GM19025 (cell line): ENCODE measurements around the gene PDE3B.
"Not testable (repeated sequence)": the region's sequence is repeated elsewhere in the genome, so short reads cannot be mapped to it uniquely, and the experiment has no call there.

Experiments
- ATAC-seq: cut with Tn5 transposase; IDR thresholded peaks from one replicate; pipeline ENCODE4 v1.9.1; 2021; ENCODE audit warnings: mild to moderate bottlenecking, low read depth, moderate library complexity; ENCODE audit not compliant: unreplicated experiment

Gene PDE3B

DNA sequence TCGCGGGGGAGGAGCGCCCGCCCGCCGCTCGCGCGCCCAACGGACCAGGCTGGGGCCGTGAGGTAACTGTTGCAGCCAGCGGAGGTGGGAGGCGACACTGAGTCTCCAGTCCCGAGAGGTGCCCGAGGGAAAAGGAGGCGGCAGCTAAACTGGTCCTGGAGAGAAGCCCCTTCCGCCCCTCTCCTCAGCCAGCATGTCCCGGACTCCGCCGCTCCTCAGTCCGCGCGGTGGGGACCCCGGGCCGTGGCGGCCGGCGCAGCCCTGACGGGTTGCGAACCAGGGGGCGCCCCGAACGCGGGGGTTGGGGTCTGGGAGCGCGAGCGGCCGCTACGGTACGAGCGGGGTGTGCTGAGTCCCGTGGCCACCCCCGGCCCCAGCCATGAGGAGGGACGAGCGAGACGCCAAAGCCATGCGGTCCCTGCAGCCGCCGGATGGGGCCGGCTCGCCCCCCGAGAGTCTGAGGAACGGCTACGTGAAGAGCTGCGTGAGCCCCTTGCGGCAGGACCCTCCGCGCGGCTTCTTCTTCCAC lies at the start of gene PDE3B:
PDE3B (plus strand) TSS at position 108 of the 529 bp plus-strand sequence; CDS start at position 380, 272 bp downstream.
- peak; percentile 42 for ATAC-seq

GRCh38 chr11:14595261-14595660 lies 48.3 kb upstream of the PDE3B start:
- ATAC-seq = not testable (repeated sequence)

- ATAC-seq = no peak
These were observed 35.9 kb upstream of the PDE3B start for GRCh38 chr11:14607713-14608112.

- no peak for ATAC-seq
These were observed 33.7 kb upstream of the PDE3B start for GRCh38 chr11:14609902-14610301.

DNA sequence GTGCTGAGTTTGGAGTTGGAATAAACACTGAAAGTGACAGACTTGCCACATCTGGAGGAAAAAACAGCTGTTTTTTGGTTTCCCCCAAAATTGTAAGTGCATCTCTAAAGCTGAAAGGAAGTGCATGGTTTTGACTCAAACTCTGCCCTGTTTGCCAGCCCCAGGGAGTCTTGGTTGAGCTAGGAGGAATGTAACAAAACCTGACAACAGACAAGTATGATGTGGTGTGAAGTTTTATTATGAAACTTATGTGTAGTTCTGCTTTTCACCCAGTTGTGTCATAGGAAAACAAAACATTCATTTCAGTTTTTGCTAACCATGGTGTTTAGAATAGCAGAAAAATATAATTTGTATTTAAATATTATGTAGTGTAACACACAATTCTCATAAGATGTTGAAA lies 31.7 kb upstream of the PDE3B start:
- no peak for ATAC-seq

- ATAC-seq = no peak
These were observed 30.9 kb upstream of the PDE3B start for GRCh38 chr11:14612694-14613093.

- ATAC-seq = no peak
These were observed 29.4 kb upstream of the PDE3B start for GRCh38 chr11:14614091-14614622.

GRCh38 chr11:14617241-14618027 lies 26.2 kb upstream of the PDE3B start:
- no peak for ATAC-seq

DNA sequence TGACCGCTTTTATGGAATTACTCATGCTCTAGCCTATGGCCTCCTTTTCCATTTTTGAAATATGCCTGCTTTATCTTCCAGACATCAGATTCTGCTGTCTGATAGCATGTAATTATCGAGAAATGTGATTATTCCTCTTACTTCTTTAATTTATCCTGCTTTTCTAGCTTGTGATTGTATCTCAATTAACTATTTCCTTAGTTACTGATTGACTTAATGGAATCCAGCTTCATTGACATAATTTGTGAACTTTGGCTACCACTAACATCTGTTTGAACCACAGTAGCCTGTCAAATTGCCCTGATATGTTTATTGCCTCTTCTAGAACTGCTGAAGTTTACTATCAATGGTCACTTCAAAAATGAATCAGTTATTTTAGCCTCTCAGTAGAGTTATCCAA lies 25.5 kb upstream of the PDE3B start:
- ATAC-seq = no peak

- no peak for ATAC-seq
These were observed 23.7 kb upstream of the PDE3B start for GRCh38 chr11:14619603-14620531.

GRCh38 chr11:14622223-14622954 lies 21.2 kb upstream of the PDE3B start:
- no peak for ATAC-seq

DNA sequence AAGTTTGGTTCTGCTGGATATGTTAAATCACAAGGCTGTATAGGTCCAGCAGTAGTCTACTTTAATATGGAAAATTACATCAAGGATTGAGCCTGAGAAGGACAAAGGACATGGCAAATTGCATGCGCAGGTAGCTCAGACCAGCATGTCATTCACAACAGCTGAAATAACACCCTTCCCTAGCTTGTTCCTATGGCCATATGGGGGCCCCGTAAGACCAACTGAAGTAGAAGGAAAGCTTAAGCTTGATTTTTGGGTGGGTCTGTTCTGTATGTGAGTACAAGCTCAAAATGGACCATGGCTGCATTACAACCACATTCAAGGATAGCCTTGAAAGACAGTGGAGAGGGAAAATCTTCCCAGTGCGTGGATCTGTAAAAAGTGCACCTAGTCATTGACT lies 20.6 kb upstream of the PDE3B start:
- ATAC-seq = no peak

DNA sequence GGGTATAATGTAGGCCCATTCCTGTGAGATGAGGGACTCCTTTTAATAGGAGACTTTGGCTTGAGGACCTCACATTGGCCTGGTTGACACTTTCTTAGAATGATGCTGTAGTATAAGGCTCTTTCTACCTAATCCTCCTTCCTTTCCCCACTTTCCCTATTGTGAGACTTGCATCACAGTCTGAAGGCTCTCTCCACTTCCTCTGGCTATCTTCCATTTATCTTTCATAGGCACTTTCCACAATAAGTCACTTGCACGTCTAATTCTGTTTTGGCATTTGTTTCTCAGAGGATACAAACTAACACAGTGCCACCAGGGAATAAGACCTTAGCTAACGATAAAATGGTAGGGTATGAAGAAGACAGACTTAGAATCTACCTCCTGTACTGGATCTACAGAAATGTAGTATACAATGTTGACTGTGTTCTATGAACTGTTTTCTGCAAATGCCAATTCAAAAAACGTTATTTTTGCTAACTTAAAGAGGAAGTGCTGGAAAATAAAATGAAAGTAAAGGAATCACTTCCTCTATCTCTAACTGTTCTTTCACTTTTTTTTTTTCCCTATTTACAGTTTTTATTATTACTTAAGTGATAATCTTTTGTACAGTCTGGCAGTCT lies 17.9 kb upstream of the PDE3B start:
- no peak for ATAC-seq

DNA sequence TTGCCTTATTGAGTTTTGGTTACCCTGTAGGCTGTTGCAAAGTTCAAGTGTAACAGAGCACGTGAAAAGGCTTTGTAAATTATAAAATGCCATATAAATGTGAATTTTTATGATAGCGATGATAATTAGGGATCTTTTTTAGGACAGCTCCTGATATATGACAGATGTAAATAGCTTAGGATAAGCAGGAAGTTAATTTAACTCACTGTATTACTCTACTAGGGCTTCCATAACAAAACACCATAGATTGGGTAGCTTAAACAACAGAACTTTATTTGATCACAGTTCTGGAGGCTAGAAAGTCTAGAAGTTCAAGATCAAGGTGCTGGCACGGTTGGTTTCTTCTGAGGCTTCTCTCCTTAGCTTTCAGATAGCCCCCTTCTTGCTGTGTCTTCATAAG lies 17.0 kb upstream of the PDE3B start:
- no peak for ATAC-seq

- not testable (repeated sequence) for ATAC-seq
These were observed 9.9 kb upstream of the PDE3B start for GRCh38 chr11:14633506-14634224.

DNA sequence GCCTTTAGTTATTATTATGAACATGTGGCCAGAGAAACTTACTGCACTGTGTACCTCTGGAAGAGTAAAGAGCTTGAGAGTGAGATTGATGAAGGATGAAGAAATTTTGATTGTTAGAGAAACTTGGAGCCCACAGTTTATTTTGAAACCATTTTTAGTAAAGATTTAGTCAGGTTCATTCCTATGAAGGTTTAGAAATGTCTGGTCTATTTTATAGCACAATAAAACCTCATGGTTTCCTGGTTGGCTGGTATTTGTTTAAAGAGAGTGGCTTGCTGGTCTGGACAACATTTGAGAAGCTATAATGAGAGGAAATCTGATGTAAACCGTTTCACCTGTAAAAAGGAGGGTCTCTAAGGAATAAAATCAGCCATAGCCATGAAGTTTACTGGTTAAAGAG lies 8.8 kb upstream of the PDE3B start:
- no peak for ATAC-seq

GRCh38 chr11:14635546-14635945 lies 8.1 kb upstream of the PDE3B start:
- no peak for ATAC-seq

- ATAC-seq = no peak
These were observed 7.5 kb upstream of the PDE3B start for GRCh38 chr11:14636119-14636518.

DNA sequence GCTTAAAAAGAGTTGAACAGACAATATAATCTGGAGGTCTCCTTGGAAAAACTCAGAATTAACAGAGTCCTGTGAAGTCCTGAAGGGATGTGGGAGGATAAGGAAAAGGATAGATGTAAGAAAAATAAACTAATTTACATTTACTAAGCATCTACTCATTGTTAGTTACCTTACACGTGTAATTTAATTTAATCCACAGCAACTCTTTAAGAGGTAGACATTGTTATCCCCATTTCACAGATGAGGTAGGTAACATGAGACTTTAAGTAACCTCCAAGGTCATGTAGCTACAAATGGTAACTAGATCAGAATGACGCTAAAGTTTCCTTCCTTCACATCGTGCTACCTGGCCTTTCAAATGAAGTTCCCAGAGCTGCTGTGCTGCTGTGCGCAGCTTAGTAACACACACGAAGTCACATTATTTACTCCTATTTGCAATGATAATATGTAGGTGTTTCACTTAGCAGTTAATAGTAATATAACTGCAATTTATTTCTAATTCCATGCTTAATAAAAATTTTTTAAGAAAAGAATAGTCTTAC lies 5.7 kb upstream of the PDE3B start:
- no peak for ATAC-seq
